ENCODE measurements around the gene FGA.

Gene FGA

GRCh38 chr4:154590329-154591006 lies at the start of gene FGA:
Gene FGA, minus strand, starts transcription at chr4:154590742. Its CDS starts 55 bp downstream, at chr4:154590687.
- no peak for DNase-seq (ENCODE audit: low read depth in 2 of 2, low spot score in 1 of 2)

DNA sequence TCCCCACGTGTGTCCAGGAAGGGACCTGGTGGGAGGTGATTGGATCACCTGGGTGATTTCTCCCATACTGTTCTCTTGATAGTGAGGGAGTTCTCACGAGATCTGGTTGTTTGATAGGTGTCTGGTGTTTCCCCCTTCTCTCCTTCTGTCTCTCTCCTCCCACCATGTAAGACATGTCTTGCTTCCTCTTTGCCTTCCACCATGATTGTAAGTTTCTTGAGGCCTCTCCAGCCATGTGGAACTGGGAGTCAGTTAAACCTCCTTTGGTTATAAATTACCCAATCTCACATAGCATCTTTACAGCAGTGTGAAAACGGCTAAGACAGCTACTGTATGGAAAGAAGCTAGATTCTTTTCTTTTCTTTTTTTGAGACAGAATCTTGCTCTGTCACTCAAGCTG lies 43.5 kb upstream of the FGA start:
- no peak for DNase-seq (ENCODE audit: low read depth in 2 of 2, low spot score in 1 of 2)

GRCh38 chr4:154631828-154632227 lies 41.3 kb upstream of the FGA start:
- DNase-seq (ENCODE audit: low read depth in 2 of 2, low spot score in 1 of 2): no peak

- DNase-seq (ENCODE audit: low read depth in 2 of 2, low spot score in 1 of 2): no peak
Measured at GRCh38 chr4:154630324-154630723, 39.8 kb upstream of the FGA start.

GRCh38 chr4:154626793-154627484 lies 36.4 kb upstream of the FGA start:
- DNase-seq (ENCODE audit: low read depth in 2 of 2, low spot score in 1 of 2): no peak

GRCh38 chr4:154625971-154626370 lies 35.4 kb upstream of the FGA start:
- DNase-seq (ENCODE audit: low read depth in 2 of 2, low spot score in 1 of 2): no peak

DNA sequence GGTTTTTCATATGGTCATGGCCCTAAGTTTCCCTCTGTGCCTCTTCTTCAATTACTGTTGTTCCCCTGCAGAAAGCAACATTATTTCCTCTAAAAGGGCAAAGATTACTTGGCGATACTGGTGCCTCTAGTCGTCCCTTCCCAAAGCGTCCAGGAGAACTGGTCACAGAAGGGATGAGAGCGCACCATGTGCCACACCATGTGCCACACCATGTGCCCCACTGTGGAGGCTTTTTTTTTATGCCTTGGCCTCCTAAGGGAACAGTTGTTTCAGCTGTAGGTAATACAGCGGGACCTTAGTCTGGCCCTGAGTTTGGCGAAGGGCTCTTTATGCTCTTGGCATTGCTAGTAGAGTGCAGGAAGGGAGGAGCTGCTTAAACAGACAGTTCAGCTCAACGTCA lies 33.5 kb upstream of the FGA start:
- no peak for DNase-seq (ENCODE audit: low read depth in 2 of 2, low spot score in 1 of 2)

- no peak for DNase-seq (ENCODE audit: low read depth in 2 of 2, low spot score in 1 of 2)
Measured at GRCh38 chr4:154623436-154623835, 32.9 kb upstream of the FGA start.

- DNase-seq (ENCODE audit: low read depth in 2 of 2, low spot score in 1 of 2): no peak
Measured at GRCh38 chr4:154622598-154622997, 32.1 kb upstream of the FGA start.

- DNase-seq (ENCODE audit: low read depth in 2 of 2, low spot score in 1 of 2): no peak
Measured at GRCh38 chr4:154620111-154620510, 29.6 kb upstream of the FGA start.

GRCh38 chr4:154618708-154619315 lies 28.3 kb upstream of the FGA start:
- DNase-seq (ENCODE audit: low read depth in 2 of 2, low spot score in 1 of 2): no peak

GRCh38 chr4:154617820-154618317 lies 27.3 kb upstream of the FGA start:
- no peak for DNase-seq (ENCODE audit: low read depth in 2 of 2, low spot score in 1 of 2)

GRCh38 chr4:154616731-154617130 lies 26.2 kb upstream of the FGA start:
- no peak for DNase-seq (ENCODE audit: low read depth in 2 of 2, low spot score in 1 of 2)

- no peak for DNase-seq (ENCODE audit: low read depth in 2 of 2, low spot score in 1 of 2)
Measured at GRCh38 chr4:154616287-154616686, 25.7 kb upstream of the FGA start.

DNA sequence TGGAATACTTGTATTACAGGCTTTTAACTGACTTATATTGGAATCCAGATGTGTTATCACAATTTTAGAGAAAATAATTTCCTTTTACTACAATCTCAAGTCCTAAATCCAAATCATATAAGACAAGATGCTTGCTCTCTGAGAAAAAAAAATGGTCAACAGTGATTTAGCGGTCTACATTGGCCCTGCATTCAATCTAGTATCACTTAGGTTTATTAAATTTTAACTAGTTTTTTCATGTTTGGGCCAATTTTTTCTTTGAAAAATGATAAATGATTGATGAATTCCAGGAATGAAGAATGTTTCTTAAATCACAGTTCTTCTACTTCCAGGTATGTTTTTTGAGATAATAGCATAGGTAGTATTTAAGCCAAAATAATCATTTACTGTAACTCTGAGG lies 24.7 kb upstream of the FGA start:
- DNase-seq (ENCODE audit: low read depth in 2 of 2, low spot score in 1 of 2): no peak

GRCh38 chr4:154614306-154614705 lies 23.8 kb upstream of the FGA start:
- DNase-seq (ENCODE audit: low read depth in 2 of 2, low spot score in 1 of 2): no peak

- DNase-seq (ENCODE audit: low read depth in 2 of 2, low spot score in 1 of 2): no peak
Measured at GRCh38 chr4:154612472-154613414, 22.2 kb upstream of the FGA start, which contains the start of gene FGG. Gene FGG, minus strand, starts transcription at chr4:154612656. Its CDS starts 47 bp downstream, at chr4:154612609.

GRCh38 chr4:154611833-154612232 lies 21.3 kb upstream of the FGA start:
- no peak for DNase-seq (ENCODE audit: low read depth in 2 of 2, low spot score in 1 of 2)

DNA sequence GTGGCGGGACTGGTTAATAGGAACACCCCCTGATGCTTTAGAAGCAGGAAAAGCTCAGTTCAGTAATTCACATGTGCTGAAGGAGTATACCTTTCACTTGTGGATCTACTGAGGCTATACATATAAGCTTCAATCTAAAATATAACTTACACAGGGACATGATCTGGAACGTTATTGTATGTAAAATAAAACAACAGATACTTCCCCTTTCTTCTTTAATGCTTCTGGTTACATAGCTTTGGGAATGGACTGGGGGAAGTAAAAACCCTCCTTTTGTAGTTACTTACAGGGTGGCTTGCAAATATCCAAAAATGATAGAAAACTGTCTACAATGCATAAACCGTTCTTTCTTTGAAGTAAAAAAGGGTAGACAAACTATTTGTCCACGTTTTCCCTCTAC lies 20.0 kb upstream of the FGA start:
- no peak for DNase-seq (ENCODE audit: low read depth in 2 of 2, low spot score in 1 of 2)

DNA sequence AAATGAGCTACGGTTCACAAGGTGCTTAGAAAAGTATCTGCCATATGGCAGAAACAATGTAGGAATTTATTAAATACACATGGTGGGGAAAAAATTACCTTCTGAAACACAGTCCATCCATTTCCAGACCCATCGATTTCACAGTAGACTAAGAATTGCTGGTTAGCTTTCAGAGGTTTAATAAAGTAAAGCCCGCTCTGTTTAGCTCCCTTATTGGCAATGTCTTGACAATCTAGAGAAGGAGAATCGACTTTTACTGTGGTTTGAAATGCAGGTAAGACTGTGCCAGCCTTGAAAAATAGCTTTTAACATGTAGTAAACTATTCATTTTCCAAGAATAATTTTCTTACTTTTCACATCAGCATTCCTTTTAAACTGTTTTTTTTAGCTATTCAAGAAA lies 19.0 kb upstream of the FGA start:
- no peak for DNase-seq (ENCODE audit: low read depth in 2 of 2, low spot score in 1 of 2)
